ENCODE data around the gene PIK3CA.

Gene PIK3CA

GRCh38 chr3:179147873-179148615 lies at the start of gene PIK3CA:
TSS of gene PIK3CA (plus strand) at chr3:179148357. CDS start at chr3:179198826, 50,469 bp downstream.
- peak within 1 kb of the TSS; percentile 80 for H3K27ac ChIP-seq (ENCODE audit: poor library complexity, severe bottlenecking)
- peaks cover 4% of the 10 kb centered on the region for H3K4me1 ChIP-seq (ENCODE audit: insufficient read depth, poor library complexity, severe bottlenecking)
- H3K9me3 ChIP-seq (ENCODE audit: severe bottlenecking): no peaks in the 10 kb centered on the region
- ATAC-seq (ENCODE audit: low read depth) (peak; percentile 84), DNase-seq (ENCODE audit: low spot score) (peak; percentile 94)
- H3K4me3 ChIP-seq (ENCODE audit: severe bottlenecking): peak within 1 kb of the TSS; percentile 99
- H3K27me3 ChIP-seq (ENCODE audit: insufficient read depth, poor library complexity, severe bottlenecking): no peaks in the 10 kb centered on the region
- no peak for TF ChIP-seq CTCF (IDR thresholded peaks at IDR 0.05; ENCODE audit: poor library complexity, severe bottlenecking)
- H3K36me3 ChIP-seq (ENCODE audit: low read depth): no peaks in the 10 kb centered on the region

GRCh38 chr3:179098388-179099077 lies 49.6 kb upstream of the PIK3CA start:
- Histone ChIP-seq H3K27ac (ENCODE audit: poor library complexity, severe bottlenecking) (no peak overlapping the region), H3K9me3 (ENCODE audit: severe bottlenecking) (no peaks in the 10 kb centered on the region), H3K36me3 (ENCODE audit: low read depth) (no peaks in the 10 kb centered on the region), H3K27me3 (ENCODE audit: insufficient read depth, poor library complexity, severe bottlenecking) (no peaks in the 10 kb centered on the region), H3K4me3 (ENCODE audit: severe bottlenecking) (no peak overlapping the region), H3K4me1 (ENCODE audit: insufficient read depth, poor library complexity, severe bottlenecking) (peaks cover 8% of the 10 kb centered on the region)
- ATAC-seq (ENCODE audit: low read depth): no peak
- TF ChIP-seq CTCF (IDR thresholded peaks at IDR 0.05; ENCODE audit: poor library complexity, severe bottlenecking): no peak
- DNase-seq (ENCODE audit: low spot score): no peak

- ATAC-seq (ENCODE audit: low read depth) (peak; percentile 67), DNase-seq (ENCODE audit: low spot score) (no peak)
- Histone ChIP-seq H3K27ac (ENCODE audit: poor library complexity, severe bottlenecking) (no peak overlapping the region), H3K4me1 (ENCODE audit: insufficient read depth, poor library complexity, severe bottlenecking) (peaks cover 8% of the 10 kb centered on the region), H3K27me3 (ENCODE audit: insufficient read depth, poor library complexity, severe bottlenecking) (no peaks in the 10 kb centered on the region), H3K36me3 (ENCODE audit: low read depth) (no peaks in the 10 kb centered on the region), H3K9me3 (ENCODE audit: severe bottlenecking) (no peaks in the 10 kb centered on the region), H3K4me3 (ENCODE audit: severe bottlenecking) (no peak overlapping the region)
- no peak for TF ChIP-seq CTCF (IDR thresholded peaks at IDR 0.05; ENCODE audit: poor library complexity, severe bottlenecking)
Observed at GRCh38 chr3:179100652-179101051, 47.5 kb upstream of the PIK3CA start.

GRCh38 chr3:179105881-179106280 lies 42.3 kb upstream of the PIK3CA start:
- no peak for ATAC-seq (ENCODE audit: low read depth)
- no peaks in the 10 kb centered on the region for H3K27me3 ChIP-seq (ENCODE audit: insufficient read depth, poor library complexity, severe bottlenecking)
- TF ChIP-seq CTCF (IDR thresholded peaks at IDR 0.05; ENCODE audit: poor library complexity, severe bottlenecking): no peak

GRCh38 chr3:179107617-179108016 lies 40.5 kb upstream of the PIK3CA start:
- DNase-seq (ENCODE audit: low spot score): no peak
- peak overlapping the region; percentile 55 for H3K27ac ChIP-seq (ENCODE audit: poor library complexity, severe bottlenecking)
- ATAC-seq (ENCODE audit: low read depth): no peak
- H3K4me3 ChIP-seq (ENCODE audit: severe bottlenecking): no peak overlapping the region
- H3K4me1 ChIP-seq (ENCODE audit: insufficient read depth, poor library complexity, severe bottlenecking): no peaks in the 10 kb centered on the region
- no peaks in the 10 kb centered on the region for H3K27me3 ChIP-seq (ENCODE audit: insufficient read depth, poor library complexity, severe bottlenecking)
- no peaks in the 10 kb centered on the region for H3K9me3 ChIP-seq (ENCODE audit: severe bottlenecking)
- H3K36me3 ChIP-seq (ENCODE audit: low read depth): no peaks in the 10 kb centered on the region
- TF ChIP-seq CTCF (IDR thresholded peaks at IDR 0.05; ENCODE audit: poor library complexity, severe bottlenecking): no peak

More at GRCh38 chr3:179105881-179106280, 42.3 kb upstream of the PIK3CA start:
- Histone ChIP-seq H3K4me1 (ENCODE audit: insufficient read depth, poor library complexity, severe bottlenecking) (peaks cover 4% of the 10 kb centered on the region), H3K4me3 (ENCODE audit: severe bottlenecking) (no peak overlapping the region), H3K9me3 (ENCODE audit: severe bottlenecking) (no peaks in the 10 kb centered on the region), H3K36me3 (ENCODE audit: low read depth) (no peaks in the 10 kb centered on the region), H3K27ac (ENCODE audit: poor library complexity, severe bottlenecking) (no peak overlapping the region)
- DNase-seq (ENCODE audit: low spot score): no peak

Data from RWPE2 (cell line).